Non-pigmented ciliary epithelial cell (primary cell): ENCODE data around the gene TBC1D22A.
A peak's percentile ranks its signal among the peaks of the same experiment; 100 is the strongest.

ENCODE experiments used
- DNase-seq: peaks from one replicate; pipeline ENCODE4 v3.0.0-alpha.2; 2010; ENCODE audit warnings: low read depth

TBC1D22A gene

DNA sequence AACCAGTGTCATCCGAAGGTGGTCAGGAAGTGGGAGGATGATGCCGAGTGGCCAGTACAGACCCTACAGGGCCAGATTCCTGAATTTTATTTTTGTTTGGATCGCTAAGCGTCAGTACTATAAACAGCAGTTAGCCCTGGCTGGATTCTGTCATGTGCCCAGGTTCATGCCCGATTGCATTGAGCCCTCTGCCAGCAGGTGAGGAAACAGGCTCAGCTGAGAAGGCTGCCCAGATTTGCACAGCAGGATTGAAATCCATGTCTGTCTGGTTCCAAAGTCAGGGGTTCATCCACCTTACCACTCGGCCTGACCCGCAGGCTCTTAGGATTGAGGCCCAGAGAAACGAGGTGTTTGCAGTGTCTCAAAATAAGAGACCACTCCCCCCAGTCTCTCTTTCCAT is 9.1 kb upstream of the TBC1D22A start:
- DNase-seq = no peak

DNA sequence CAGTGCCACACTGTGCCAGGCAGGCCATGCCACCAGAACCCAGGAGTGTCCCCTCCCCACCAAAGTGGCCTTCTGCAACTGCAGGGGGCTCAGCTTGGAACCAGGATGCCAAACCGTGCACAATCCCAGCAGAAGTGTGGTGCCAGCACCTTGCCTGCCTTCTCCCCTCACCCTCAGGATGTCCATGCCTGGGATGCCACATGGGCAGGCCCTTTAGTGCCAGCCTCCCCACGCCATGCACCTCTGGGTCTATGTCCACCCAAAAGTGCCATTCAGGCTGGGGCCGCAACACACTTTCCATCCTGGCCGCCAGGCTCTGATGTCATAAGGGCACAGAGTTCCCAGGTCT is 8.7 kb upstream of the TBC1D22A start:
- DNase-seq = no peak

DNA sequence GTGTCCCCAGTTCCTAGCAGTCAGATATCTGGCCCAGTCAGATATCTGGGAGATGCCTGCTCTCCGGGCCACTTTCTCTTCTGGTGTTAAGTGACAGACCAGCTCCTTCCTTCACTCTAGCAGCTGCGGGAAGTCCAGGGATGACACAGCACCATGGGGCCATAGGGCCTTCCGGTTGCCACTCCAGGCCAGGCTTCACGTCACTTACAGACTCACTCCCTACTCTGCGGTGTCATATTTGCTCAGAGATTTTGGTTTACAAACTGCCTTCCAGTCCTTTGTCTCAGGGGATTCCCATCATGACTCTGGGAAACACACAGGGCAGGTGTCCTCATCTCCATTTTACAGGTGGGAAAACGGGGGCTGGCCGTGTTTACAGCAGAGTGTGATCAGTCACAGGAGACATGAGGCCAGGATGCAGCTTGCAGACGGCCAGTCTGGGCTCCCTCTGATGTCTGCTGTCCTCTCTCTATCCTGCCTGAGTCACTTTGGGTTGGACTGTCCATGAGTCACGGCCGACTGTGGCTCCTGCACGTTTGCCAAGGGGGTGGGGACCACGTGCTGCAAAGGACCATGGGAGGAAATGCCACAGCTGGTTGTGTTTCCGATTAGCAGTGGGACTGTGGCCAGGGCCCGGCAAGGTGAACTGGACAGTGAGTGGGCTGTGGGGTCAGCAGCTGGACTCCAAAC is 8.2 kb upstream of the TBC1D22A start:
- DNase-seq = peak; percentile 95

DNA sequence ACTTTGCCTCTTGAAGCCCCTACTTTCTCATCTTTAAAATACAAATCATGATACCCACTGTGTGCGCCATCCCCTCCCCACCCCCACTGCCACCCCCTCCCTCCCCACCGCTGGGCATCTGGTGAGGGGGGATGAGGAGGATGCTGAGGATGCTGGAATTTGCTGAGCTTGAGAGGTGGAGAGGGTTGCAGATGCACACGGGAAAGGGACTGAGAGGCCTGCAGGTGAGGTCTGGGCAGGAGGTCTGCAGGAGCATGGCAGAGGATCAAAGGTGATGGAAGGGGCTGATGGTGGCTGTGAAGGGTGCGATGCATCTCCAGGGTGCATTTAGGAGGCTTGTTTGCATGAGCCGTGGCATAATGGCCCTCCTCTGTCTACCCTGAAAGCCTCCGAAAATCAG is 7.6 kb upstream of the TBC1D22A start:
- no peak for DNase-seq

DNA sequence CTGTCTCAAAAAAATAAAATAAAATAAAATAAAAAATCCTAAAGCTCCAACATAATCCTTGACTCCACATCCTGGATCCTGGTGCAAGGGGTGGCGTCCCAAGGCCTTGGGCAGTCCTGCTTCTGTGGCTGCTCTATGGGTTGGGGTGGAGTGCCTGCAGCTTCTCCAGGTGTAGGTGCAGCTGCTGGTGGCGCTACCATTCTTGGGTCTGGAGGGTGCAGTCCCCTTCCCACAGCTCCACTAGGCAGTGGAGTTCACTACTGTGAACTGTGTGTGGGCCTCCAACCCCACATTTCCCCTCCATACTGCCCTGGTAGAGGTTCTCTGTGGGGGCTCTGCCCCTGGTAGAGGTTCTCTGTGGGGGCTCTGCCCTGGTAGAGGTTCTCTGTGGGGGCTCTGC is 6.9 kb upstream of the TBC1D22A start:
- DNase-seq = no peak

DNA sequence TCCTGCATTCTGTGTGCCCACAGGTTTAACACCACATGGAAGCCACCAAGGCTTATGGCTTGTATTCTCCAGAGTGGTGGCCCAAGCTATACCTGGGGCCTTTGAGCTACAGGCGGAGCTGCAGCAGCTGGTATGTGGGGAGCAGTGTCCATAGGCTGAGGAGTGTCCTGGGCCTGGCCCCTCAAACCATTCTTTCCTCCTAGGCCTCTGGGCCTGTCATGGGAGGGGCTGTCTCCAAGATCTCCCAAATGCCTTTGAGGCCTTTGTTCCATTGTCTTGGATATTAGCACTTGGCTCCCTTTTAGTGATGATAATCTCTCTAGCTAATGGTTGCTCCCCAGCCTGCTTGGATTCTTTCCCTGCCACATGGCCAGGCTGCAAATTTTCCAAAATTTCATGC is 6.4 kb upstream of the TBC1D22A start:
- no peak for DNase-seq

DNA sequence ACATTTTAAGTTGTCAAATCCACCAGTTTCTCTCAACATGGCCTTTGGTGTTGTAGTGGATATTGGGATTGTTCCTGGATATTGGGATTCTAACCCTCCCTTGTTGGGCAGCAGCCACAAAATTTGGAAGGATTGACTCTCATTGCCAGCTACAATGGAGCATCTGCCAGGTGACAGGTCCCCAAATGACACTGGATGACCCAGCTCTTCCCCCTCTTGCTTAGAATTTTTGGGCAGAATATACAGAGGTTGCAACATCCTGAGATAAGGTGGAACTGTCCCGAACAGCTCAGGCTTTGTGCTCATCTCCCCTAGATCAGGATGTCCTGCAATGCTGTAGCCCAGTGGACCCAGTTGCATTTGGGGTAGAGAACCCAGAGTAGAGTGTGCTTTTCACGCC is 5.3 kb upstream of the TBC1D22A start:
- DNase-seq = no peak

DNA sequence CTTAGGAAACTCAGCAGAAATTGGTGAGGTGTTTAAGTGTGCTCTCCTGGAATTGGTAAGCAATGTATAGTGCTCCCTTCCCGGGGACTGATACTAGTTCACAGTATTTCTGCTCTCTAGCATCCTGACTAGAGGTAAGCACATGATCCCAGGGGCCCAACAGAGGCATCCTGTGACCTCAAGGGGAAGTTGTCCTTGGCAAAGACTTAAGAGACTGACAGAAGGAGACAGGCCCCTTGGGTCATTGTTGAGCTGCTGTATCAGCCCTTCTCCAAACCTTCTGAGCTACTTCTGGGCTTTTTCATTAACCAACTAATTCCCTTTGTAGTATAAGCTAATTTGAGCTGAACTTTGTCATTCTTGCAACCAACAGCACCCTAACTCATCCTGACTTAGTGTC is 4.3 kb upstream of the TBC1D22A start:
- DNase-seq = no peak

DNA sequence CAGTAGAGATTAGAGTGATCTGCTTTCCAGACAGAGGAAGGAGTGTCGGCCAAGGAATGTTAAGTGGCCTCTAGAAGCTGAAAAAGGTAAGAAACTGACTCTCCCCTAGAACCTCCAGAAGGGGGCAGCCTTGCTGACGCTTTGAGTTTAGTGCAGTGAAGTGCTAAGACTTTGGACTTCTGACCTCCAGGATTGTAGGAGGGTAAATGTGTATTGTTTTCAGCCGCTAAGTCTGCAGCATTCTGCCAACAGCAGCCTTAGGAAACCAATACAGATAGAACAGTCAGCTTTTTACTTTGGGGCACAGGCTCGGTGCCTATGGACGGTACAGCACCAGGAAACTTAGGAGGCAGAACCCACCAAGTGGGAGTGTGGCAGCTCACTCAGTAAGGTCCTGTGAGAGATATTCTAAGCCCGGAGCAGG is 3.6 kb upstream of the TBC1D22A start:
- no peak for DNase-seq

DNA sequence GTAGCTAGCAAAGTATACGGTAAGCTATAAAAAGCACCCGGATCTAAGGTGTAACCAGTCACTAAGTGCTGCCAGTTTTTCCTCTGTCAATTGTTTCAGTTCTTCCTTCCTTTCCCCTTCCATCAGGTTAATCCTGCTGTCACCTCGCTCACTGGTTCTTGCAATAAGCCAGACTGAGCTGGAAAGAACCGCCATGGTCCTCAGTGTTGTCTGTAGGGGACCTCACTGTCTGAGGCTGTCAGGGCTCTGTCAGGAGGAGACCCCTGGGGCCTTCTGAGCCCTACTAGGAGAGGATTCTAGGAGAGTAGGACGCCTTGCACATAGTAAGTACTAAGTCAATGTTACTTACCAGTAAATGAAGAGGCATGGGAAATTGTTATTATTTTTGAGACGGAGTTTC is 1.4 kb upstream of the TBC1D22A start:
- DNase-seq = no peak

DNA sequence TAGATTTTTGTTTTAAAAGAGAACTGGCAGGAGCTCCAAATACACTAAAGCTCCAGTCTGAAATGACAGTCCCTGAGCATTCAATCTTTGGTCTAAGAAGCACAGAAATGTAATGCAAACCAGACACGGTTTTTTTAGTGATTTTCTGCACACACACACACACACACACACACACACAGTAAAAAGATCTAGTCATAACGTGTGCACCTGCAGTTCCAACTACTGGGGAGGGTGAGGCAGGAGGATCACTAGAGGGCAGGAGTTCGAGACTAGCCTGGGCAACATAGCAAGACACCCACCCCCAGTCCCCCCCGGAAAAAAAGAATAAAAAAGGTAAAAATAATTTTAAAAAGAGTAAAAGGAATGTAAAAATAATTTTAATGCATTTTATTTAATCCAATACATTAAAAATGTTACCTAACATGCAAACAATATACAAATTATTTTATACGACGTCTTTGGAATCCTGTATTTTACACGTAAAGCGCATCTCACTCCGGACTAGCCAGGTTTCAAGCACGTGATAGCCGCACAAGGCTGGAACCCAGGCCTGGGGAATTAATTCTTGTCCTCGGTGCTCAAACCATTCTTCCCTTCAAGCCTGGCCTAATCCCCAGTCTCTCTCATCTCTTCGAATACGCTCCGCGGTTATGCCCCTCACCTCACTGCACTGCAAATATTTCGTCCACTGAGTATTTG is 762 bp upstream of the TBC1D22A start:
- no peak for DNase-seq

DNA sequence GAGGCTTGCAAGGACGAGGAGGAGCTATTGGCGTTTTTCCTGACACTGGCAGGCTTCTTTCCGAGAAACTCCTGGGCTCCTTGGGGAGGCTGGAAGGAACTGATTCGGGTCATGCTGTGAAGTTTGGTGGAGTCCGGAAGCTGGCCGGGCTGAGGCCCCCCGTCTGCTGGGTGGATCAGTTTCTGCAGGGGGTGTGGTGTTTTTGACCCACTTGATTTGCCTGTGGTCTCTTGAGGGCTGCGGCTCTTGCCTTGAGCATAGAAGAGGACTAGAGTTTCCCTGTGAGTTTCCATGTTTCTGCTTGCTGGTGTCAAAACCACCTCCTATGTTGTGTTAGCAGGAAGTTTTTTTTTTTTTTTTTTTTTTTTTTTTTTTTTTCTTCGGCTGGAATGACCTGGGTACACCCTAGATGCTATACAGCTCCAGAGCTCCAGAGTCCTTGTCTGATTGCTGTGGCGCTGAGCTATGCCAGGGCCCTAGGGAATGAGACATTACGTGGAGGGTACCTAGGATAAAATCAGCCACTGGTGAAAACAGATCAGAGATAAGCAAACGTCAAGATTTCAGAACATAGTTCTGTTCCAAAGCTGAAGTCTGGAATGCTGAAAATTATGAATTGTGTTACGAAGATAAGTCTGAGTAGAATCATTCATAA is 728 bp downstream of the TBC1D22A start:
- DNase-seq = no peak

DNA sequence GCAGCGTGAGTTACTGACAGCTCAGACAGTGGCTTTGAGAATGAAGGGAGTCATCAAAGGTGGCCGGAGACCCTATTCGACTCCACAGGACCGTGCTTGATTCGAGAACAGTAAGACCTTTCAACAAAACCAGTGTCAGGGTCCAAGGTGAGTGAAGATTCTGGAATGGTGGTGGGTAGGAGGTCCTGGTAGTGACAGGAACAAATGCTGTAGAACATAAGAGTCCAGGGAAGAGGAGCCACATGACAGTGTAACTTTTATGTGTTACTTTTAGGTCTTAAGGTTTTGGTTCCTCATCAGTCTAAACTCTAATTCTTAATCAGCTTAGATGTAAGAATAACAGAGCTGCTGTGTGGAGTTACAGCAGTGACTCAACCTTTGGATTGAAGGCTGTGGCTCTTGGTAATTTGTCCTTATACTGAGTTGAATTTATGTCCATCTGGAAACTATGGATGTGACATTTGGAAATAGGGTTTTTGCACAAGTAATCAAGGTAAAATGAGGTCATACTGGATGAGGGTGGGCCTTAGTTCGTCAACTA is 1.8 kb downstream of the TBC1D22A start:
- DNase-seq = no peak

DNA sequence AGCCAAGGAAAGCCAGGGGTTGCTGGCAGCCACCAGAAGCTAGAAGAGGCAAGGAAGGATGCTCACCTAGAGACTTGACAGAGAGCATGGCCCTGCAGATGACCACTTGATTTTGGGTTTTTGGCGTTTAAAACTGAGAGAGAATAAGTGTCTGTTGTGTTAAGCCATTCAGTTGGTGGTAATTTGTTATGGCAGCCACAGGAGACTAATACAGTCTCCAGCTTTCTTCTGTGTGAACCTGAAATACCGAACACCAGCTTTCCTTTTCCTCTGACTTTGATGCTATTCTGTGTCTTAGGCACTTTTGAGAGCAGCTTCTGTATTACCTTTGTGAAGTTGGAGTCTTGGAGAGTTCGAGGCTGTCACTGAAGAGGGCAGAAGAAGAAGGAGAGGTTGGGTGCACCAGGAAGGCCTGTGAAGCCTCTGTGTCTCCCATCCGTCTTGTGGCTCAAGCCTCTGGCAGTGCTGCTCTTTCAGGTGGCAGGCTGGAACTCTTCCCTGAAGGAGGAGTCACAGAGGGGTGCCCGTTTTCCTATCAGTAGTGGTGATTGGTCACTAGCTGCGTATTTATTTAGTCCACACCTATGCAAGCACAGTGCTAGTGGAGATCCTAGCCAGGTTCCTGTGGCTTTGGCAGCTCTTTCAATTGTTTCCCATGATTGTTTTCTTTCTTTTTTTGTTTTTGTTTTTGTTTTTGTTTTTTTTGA is 2.5 kb downstream of the TBC1D22A start:
- DNase-seq = no peak

DNA sequence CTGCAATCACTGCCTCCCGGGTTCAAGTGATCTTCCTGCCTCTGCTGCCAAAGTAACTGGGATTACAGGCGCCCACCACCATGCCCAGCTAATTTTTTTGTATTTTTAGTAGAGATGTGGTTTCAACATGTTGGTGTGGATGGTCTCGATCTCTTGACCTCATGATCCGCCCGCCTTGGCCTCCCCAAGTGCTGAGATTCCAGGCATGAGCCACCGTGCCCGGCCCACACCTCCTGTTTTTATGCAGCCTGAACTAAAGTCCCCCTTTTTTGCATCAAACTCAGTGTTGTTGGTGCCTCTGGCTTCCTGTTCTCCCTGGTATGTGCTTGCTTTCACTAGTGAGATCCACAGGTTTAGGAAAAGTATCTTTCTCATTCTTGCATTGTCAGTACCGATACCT is 4.2 kb downstream of the TBC1D22A start:
- no peak for DNase-seq

DNA sequence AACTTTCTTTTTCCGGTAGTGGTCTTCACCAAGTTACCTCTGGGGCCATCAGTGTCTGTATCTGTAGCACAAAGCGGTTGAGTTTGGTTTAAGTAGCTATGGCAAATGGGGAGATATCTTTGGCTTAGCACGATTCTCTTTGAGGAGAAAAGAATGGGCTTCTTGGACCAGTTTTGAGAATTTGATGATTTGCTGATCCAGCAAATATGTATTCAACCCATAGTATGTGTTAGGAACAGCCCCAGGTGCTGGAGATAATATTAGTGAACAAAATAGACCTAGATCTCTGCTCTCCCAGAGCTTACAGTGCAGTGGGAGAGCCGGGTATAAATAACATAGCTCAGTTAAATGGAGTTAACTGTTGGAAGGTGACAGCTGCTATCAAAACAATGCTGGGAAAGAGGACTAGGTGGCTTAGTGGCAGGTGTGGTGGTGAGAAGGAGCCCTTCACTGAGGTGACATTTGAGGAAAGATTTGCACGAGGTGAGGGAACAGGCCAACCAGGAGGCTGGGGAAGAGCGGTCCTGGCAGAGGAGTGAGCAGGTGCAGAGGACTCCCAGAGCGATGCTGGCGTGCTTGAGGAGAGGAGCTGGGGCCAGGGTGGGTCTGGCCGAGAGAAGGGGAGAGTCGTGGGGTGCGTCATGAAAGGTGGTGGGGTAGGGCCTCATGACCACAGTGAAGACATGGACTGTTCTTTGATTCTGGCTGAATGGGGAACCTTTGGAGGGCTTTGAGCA is 5.0 kb downstream of the TBC1D22A start:
- no peak for DNase-seq

DNA sequence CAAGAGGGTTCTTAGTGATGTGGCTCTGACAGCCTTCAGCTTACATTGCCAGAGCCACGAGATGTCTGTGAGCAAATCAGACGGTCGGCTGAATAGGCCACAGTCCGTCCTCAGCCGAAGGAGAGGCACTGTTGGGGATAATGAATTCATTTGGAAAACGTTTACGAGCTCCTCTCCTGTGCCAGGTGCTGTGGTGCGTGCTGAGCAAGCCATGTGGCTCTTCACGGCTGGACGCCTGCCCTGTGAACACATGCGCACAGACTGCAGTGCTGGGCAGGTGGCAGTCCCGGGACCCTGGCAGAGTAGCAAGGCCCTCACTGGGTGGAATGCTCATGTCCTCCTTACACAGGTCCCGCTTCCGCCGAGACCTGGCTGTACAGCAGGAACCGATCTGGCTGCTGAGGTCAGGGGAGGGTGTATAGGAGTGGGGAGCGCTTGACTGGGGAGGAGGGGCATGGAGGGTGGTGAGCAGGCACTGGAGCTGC is 6.8 kb downstream of the TBC1D22A start:
- DNase-seq = no peak

DNA sequence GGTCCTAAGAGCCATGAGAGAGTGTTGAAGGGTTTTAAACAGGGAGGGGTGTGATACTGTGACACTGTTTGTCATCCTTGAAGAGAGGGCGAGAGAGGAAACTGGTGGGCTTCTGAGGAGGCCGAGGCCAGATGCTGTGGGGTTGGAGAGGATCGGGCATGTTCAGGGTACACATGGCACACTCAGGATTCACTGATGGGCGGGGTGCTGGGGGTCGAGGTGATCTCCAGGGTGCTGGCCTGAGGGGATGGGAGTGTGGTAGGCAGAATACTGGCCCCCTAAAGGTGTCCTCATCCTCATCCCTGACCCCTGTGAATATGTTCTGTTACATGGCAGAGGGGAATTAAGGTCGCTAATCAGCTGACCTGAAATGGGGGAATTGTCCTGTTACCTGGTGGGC is 7.3 kb downstream of the TBC1D22A start:
- no peak for DNase-seq

DNA sequence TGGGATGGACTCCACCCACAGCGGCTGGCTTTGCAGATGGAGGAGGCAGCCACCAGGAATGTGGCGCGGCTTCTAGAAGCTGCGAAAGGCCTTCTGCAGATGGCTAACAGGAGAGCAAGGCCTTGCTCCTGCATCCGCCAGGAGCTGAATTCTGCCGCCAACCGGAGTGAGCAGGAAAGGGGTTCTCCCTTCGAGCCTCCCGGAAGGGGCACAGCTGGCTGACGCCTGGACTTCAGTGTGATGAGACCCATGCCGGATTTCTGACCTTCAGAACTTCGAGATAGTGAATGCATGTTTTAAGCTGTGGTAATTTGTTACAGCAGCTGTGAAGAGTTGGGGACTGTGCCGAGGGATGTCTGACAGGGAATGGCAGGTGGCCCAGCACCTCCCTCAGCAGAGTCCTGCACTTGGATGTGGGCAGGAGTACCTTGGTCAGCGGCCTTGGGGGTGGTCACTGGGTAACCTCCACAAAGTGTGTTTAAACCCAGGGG is 7.7 kb downstream of the TBC1D22A start:
- no peak for DNase-seq

DNA sequence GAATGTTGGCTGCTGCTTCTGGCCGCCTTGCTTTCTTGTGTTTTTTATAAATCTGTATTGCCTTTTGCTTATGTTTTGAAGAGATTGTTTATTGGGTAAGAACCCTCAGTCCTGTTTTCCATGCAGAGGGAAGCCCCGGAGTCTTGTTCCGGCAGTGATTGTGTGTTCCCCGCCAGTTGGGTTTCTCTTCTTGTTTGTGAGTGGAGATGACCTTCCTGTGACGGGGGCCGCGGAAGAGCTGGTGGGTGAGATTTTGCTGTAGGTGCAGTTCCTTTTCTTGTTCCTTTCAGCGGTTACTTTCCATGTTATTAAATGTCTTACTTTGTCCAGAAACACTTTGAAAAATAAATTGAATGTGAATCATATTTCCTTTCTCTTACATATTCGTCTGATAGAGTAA is 8.3 kb downstream of the TBC1D22A start:
- DNase-seq = no peak

DNA sequence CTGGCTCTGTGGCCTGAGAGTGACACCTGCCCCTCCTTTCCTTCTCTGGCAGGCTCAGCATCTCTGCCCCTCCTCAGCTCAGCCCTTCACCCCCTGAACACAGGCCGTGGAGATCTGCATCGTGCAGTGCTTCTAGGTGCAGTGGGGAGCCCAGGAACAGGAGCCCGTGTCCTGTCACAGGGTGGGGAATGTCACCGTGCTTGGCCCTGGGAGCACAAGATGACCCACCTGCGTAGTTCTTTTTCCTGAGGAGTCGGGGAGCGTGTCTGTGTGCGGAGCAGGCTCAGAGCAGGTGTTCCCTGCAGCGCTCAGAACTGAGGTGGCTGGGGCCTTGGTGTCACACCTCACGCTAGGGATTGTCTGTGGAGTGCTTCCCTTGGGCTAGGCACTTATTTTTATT is 10.6 kb downstream of the TBC1D22A start:
- no peak for DNase-seq
